Heart right ventricle (tissue), 16 donors: Measurements from ENCODE around the gene NEXN. TPM values are rescaled to one million over a fixed set of nuclear protein-coding genes. Genes with fewer than 3 reads are reported as not detected.
"Not testable (repeated sequence)": the region's sequence is repeated elsewhere in the genome, so short reads cannot be mapped to it uniquely, and the experiment has no call there.

Source experiments
- ATAC-seq, 8 donors: fragments of 200-7000 bp; cut with Tn5 transposase; one replicate each; pipeline ENCODE4 v1.9.1; 2020; ENCODE audit warnings: mild to moderate bottlenecking in 8 of 8, moderate library complexity in 8 of 8, moderate number of reproducible peaks in 1 of 8
- DNase-seq, 2 donors: peaks; one replicate each; pipeline ENCODE4 v3.0.0-alpha.2; 2020
- H3K27ac ChIP-seq, 10 donors: fragments of 200-600 bp; sonication (generic) in 2 of 10; one replicate each; pipeline versions ENCODE4 v1.5.0 to v1.8.0; 2020 to 2022; ENCODE audit warnings: mild to moderate bottlenecking in 3 of 10
- H3K27me3 ChIP-seq, 7 donors: fragments of 200-600 bp; one replicate each; pipeline ENCODE4 v1.8.0; 2021 to 2022; ENCODE audit warnings: mild to moderate bottlenecking in 2 of 7
- H3K36me3 ChIP-seq, 9 donors: fragments of 200-600 bp; sonication (generic) in 1 of 9; one replicate each; pipeline versions ENCODE4 v1.5.0 to v1.8.0; 2020 to 2022; ENCODE audit warnings: mild to moderate bottlenecking in 2 of 9
- H3K4me1 ChIP-seq, 9 donors: fragments of 200-600 bp; sonication (generic) in 1 of 9; one replicate each; pipeline versions ENCODE4 v1.5.0 to v1.8.0; 2020 to 2022; ENCODE audit warnings: mild to moderate bottlenecking in 4 of 9
- H3K4me3 ChIP-seq, 10 donors: fragments of 200-600 bp; sonication (generic) in 2 of 10; one replicate each; pipeline versions ENCODE4 v1.5.0 to v1.8.0; 2020 to 2022; ENCODE audit warnings: mild to moderate bottlenecking in 7 of 10, moderate library complexity in 2 of 10
- H3K9me3 ChIP-seq, 11 donors: fragments of 200-600 bp in 10 of 11; sonication (generic) in 2 of 11; one replicate each; pipeline versions ENCODE4 v1.5.0 to v1.8.0; 2013 to 2022; ENCODE audit warnings: mild to moderate bottlenecking in 2 of 11, control low read depth in 1 of 11, moderate library complexity in 1 of 11
- CTCF ChIP-seq, 9 donors: fragments of 200-600 bp; sonication (generic) in 2 of 9; IDR thresholded peaks; one replicate each; pipeline versions ENCODE4 v1.5.0 to v1.8.0; 2021 to 2022; ENCODE audit warnings: antibody characterized with exemption in 9 of 9, mild to moderate bottlenecking in 5 of 9, moderate library complexity in 1 of 9
- WGBS, 2 donors: extraction: QIAGEN DNeasy Blood & Tissue Kit; methylation state at CpG; one replicate each; pipeline ENCODE4 v1.1.7; 2013; ENCODE audit warnings: inconsistent platforms in 1 of 2; 5-methylcytosine and 5-hydroxymethylcytosine counted together
- intact Hi-C, 10 donors: fragments of 100-400 bp; cut with DNase I; formaldehyde crosslinking; loops; one replicate each; pipeline versions ENCODE4 v1.11.1 to v1.14.2; 2022
- polyA plus RNA-seq, 2 donors: library from polyadenylated mRNA; stranded (reverse); fragments of 200-250 nt; gene quantifications; one replicate each; pipeline ENCODE4 v1.2.3, GENCODE V29; 2013
- total RNA-seq, 10 donors: library from RNA; stranded (reverse); fragmentation: NEBNext Ultra II Directional in 3 of 10; extraction: Animal tissue kit (Norgen Biotek cat#: 25700) in 3 of 10; gene quantifications; one replicate each; pipeline versions ENCODE4 v1.2.1 to v1.2.4, GENCODE V29; 2021 to 2023
- donor health status: Arrhythmogenic right ventricular cardiomyopathy.
- donor health status: ischemic (EF 13 %, LVEDD 7.1; RV severe dilation, severe dysfunction).
- donor health status: healthy with polysubstance abuse.
- donor health status: DM: no; HTN: yes; CAD: no.
- donor health status: DM: no; HTN: no; CAD: no.
- donor health status: ischemic (EF 25% LVEDD 6.9; RV normal size, moderate dysfunction).
- donor health status: ischemic (EF 25% LVEDD 5.7; RV mildly dilated, moderate dysfunction).
- donor health status: healthy.
- donor health status: DM: yes; HTN: yes; CAD: no.
- donor health status: Ischemic cardiomyopathy.
- donor health status: ischemic (EF 35%, LVEDD 5.7; RV mildly dilated, moderate dysfunction).
- donor health status: nonischemic (EF 11% LVEDD 7.7; RV severe dilation, severe dysfunction).
- donor health status: DM: yes; HTN: yes; CAD: no.
- donor health status: PGD.
- donor health status: ischemic (EF 29% LVEDD 5.4; RV normal size, mild dysfunction).
- donor health status: nonischemic (EF 23%, LVEDD 6.1; RV moderate dilation, normal function).

Gene NEXN
- total and polyA plus RNA-seq, 12 donors, result 248 to 1,016 (median 396) TPM

DNA sequence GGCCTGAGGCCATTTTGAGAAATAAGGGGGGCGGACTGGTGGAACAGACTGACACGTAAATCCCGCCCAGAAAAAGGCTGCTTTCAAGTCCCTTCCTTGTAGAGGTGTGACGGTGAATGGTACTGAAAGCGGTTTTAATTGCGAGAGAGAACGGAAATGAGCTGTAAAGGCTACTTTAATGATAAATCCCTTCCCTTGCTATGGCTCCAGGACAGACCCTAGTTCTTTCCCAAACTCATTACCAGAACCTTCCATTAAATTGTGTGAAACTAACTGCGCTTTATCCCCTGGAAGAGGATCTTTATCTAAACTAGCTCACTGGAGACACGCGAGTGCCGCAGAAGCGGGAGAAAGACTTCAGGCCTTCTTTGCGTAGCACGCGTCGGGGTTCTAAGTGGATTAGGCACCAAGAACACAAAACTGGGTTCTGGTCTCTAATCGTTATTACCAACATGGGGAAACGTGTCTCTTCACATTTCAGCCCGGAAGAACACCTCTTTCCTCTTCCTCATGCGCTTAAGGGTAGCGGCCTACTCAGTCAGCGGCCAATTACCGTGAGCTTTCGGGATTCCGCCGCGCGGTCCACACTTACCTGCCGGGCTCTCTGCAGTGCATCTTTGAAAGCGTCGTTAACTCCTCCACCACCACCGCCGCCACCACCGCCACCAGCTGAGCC, 90.0 kb downstream of the NEXN start:
- peaks cover 11 to 63% (median 56%) of the 10 kb centered on the region in 9 donors for H3K4me1 ChIP-seq
- ATAC-seq (peak; percentile 63 to 82 (median 74)), DNase-seq (peak in 1 of 2 donors; percentile 85)
- WGBS, 2 donors, result 0% methylated on average over 34 of the region's 34 CpGs
- no peaks in the 10 kb centered on the region for H3K9me3 ChIP-seq
- intact Hi-C loops, result loop anchor here in 9 of 10 donors (1.0 to 10.0 kb wide), 7 partner anchors 26 to 136 kb away; partner anchors contain the start of genes DNAJB4 (in 2 of the 9) and GIPC2 (in 1 of the 9)
- peak overlapping the region; percentile 83 to 99 (median 97) for H3K27ac ChIP-seq
- no peaks in the 10 kb centered on the region for H3K27me3 ChIP-seq
- no peak for TF ChIP-seq CTCF (IDR thresholded peaks at IDR 0.05)
- H3K4me3 ChIP-seq, result peak overlapping the region; percentile 63 to 85 (median 74)
- H3K36me3 ChIP-seq, result peaks cover 0 to 31% (median 0%) of the 10 kb centered on the region in 9 donors

DNA sequence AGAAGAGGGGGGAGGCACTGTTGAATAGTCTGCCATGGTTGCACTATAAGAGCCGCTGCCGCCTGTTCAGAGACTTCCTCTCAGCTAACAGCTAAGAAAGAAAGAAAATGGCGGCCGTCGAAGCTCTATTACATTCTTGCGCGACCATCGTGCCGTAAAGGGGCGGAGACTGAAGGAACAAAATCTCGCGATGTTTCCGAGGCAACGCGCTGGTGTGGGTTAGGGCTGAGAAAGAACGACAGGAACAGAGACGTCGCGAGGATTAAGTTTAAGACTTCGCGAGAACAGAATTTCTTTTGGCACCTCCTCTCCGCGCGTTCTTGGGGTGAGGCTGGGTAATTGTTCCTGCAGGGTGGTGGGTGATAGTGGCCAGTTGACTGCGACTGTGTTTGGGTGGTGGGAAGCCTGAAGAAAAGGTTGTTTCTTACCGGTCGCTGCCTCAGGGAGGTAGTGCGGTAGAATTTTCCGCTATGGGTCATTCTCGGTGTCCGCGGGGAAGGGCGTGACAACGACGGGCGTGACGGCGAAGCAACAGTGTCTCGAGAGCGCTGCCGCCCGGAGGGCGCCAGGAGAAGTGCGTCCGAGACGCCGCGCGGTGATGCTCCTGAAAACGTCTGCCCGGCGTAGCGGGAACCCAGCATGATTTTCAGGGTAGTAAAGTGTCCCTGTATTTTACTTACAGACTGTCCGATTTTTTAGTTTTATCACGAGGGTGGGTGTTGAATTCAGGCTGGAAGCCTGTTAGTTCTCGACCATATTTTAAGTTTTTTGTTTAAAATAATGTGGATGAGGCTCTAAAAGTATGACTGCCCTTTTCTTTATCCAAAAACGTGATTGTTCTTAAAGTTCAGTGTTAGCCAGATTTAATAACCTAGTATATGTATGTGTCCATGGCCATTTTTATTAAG, 90.8 kb downstream of the NEXN start, which contains the start of gene FUBP1:
Gene FUBP1 (minus strand): TSS at position 104 of the 908 bp plus-strand sequence. CDS start 68 bp downstream, at position 36.
- TF ChIP-seq CTCF (IDR thresholded peaks at IDR 0.05), result peak; percentile 55 to 89 (median 76)
- peak; percentile 94 to 97 (median 94) for ATAC-seq
- H3K36me3 ChIP-seq, result peaks cover 0 to 23% (median 0%) of the 10 kb centered on the region in 9 donors
- peaks cover 11 to 60% (median 55%) of the 10 kb centered on the region in 9 donors for H3K4me1 ChIP-seq
- WGBS, 2 donors, result 0 to 1% methylated on average over 57 of the region's 57 CpGs
- H3K27ac ChIP-seq, result peak within 1 kb of the TSS; percentile 83 to 99 (median 97)
- no peaks in the 10 kb centered on the region for H3K9me3 ChIP-seq
- DNase-seq, result peak; percentile 89 to 98
- intact Hi-C loops, result loop anchor here in 9 of 10 donors (1.0 to 10.0 kb wide), 8 partner anchors 25 to 136 kb away; partner anchors contain the start of genes DNAJB4 (in 5 of the 9) and GIPC2 (in 1 of the 9)
- H3K4me3 ChIP-seq, result peak within 1 kb of the TSS; percentile 64 to 85 (median 74)
- H3K27me3 ChIP-seq, result no peaks in the 10 kb centered on the region

- ATAC-seq, DNase-seq, H3K27me3 ChIP-seq, H3K9me3 ChIP-seq, H3K36me3 ChIP-seq, H3K4me3 ChIP-seq: not testable (repeated sequence)
- intact Hi-C loops, result loop anchor here in 1 of 10 donors (10.0 kb wide), 1 partner anchor 131 kb away; no protein-coding TSS in a partner anchor
- WGBS, 2 donors, result 82 to 87% methylated on average over 8 of the region's 8 CpGs
- Histone ChIP-seq H3K27ac (peak overlapping the region in 3 of 10 donors; percentile 40 to 71 (median 47)), H3K4me1 (peaks cover 0 to 61% (median 41%) of the 10 kb centered on the region in 9 donors)
Measured at GRCh38 chr1:77983352-77983996, 95.0 kb downstream of the NEXN start.

DNA sequence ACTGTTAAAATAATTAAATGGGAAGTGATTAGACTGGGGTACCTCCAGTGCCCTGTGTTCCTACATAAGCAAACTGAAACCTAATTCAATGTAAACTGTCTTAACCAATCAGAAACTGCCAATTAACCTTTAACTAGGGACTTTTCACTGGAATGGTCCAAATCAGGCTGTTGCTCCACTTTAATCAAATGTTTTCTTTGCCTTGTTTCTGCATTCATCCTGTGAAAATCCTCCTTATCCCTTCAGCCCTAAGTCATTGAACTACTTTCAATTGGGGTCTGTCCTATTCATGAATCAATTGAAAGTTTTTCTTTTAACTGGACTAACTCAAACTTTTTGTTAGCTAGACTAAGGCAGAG, 95.6 kb downstream of the NEXN start:
- peak overlapping the region in 5 of 10 donors; percentile 10 to 71 (median 47) for H3K27ac ChIP-seq
- intact Hi-C loops, result loop anchor here in 1 of 10 donors (10.0 kb wide), 1 partner anchor 131 kb away; no protein-coding TSS in a partner anchor
- no peaks in the 10 kb centered on the region for H3K9me3 ChIP-seq
- no peak for TF ChIP-seq CTCF (IDR thresholded peaks at IDR 0.05)
- no peak for DNase-seq
- ATAC-seq, result no peak
- no peak overlapping the region for H3K4me3 ChIP-seq
- peaks cover 0 to 64% (median 41%) of the 10 kb centered on the region in 9 donors for H3K4me1 ChIP-seq
- H3K27me3 ChIP-seq, result no peaks in the 10 kb centered on the region
- no peaks in the 10 kb centered on the region for H3K36me3 ChIP-seq
